Brain microvascular endothelial cell (primary cell): ENCODE results near the gene PPP1R36.
"Not testable (repeated sequence)": the region's sequence is repeated elsewhere in the genome, so short reads cannot be mapped to it uniquely, and the experiment has no call there.

Experiments
- DNase-seq: peaks from one replicate; pipeline ENCODE4 v3.0.0-alpha.2; 2020
- H3K27ac ChIP-seq: fragments of 250-450 bp; sonication (Bioruptor Pico); 2 replicates; pipeline ENCODE4 v1.5.1; 2020; ENCODE audit warnings: mild to moderate bottlenecking, moderate library complexity
- H3K27me3 ChIP-seq: fragments of 250-450 bp; sonication (Bioruptor Pico); replicated peaks from 2 replicates; pipeline ENCODE4 v1.5.1; 2020; ENCODE audit warnings: mild to moderate bottlenecking
- H3K36me3 ChIP-seq: fragments of 250-450 bp; sonication (Bioruptor Pico); replicated peaks from 2 replicates; pipeline ENCODE4 v1.5.1; 2020; ENCODE audit warnings: mild to moderate bottlenecking
- H3K4me3 ChIP-seq: 2 replicates; pipeline ENCODE4 v1.5.1; 2011; ENCODE audit warnings: low read depth, mild to moderate bottlenecking, control low read depth, low read length, moderate library complexity
- in situ Hi-C: cut with HindIII; loops from 2 replicates; pipeline ENCODE4 v1.10.0; 2017; ENCODE audit warnings: low sequenced_read_pairs, low pct_ligation_motif_present
- TF ChIP-seq, protein P1 (sequence below): IDR thresholded peaks from 2 replicates; pipeline ENCODE4 v1.5.1; 2011; ENCODE audit warnings: low read depth, mild to moderate bottlenecking, moderate library complexity, low read length, control low read depth, inconsistent platforms; ENCODE audit errors: missing control alignments

Gene PPP1R36

GRCh38 chr14:64569138-64569631 lies 19.4 kb downstream of the PPP1R36 start:
- Histone ChIP-seq H3K27ac (no peak overlapping the region), H3K27me3 (no peaks in the 10 kb centered on the region), H3K4me3 (no peak overlapping the region), H3K36me3 (no peaks in the 10 kb centered on the region)
- in situ Hi-C loops = no loop called here
- peak; percentile 62 for DNase-seq
- TF ChIP-seq, protein P1, sequence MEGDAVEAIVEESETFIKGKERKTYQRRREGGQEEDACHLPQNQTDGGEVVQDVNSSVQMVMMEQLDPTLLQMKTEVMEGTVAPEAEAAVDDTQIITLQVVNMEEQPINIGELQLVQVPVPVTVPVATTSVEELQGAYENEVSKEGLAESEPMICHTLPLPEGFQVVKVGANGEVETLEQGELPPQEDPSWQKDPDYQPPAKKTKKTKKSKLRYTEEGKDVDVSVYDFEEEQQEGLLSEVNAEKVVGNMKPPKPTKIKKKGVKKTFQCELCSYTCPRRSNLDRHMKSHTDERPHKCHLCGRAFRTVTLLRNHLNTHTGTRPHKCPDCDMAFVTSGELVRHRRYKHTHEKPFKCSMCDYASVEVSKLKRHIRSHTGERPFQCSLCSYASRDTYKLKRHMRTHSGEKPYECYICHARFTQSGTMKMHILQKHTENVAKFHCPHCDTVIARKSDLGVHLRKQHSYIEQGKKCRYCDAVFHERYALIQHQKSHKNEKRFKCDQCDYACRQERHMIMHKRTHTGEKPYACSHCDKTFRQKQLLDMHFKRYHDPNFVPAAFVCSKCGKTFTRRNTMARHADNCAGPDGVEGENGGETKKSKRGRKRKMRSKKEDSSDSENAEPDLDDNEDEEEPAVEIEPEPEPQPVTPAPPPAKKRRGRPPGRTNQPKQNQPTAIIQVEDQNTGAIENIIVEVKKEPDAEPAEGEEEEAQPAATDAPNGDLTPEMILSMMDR = no peak

DNA sequence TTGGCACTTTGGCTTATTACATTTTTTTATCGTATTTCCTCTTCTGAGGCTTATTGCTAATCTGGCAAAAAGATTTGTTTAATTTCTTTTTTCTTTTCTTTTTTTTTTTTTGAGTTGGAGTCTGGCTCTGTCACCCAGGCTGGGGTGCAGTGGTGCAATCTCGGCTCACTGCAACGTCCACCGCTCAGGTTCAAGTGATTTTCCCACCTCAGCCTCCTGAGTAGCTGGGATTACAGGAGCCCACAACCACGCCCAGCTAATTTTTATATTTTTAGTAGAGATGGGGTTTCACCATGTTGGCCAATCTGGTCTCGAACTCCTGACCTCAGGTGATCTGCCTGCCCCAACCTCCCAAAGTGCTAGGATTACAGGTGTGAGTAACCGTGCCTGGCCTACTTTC lies 19.9 kb downstream of the PPP1R36 start:
- H3K36me3 ChIP-seq, H3K4me3 ChIP-seq, H3K27me3 ChIP-seq, H3K27ac ChIP-seq, in situ Hi-C loops, DNase-seq: not testable (repeated sequence)

- no peaks in the 10 kb centered on the region for H3K27me3 ChIP-seq
- no peak overlapping the region for H3K4me3 ChIP-seq
- TF ChIP-seq, protein P1 = no peak
- no peak overlapping the region for H3K27ac ChIP-seq
- no peaks in the 10 kb centered on the region for H3K36me3 ChIP-seq
- in situ Hi-C loops = no loop called here
- no peak for DNase-seq
These were observed 22.8 kb downstream of the PPP1R36 start for GRCh38 chr14:64572386-64573104.

- TF ChIP-seq, protein P1 = no peak
- Histone ChIP-seq H3K27ac (no peak overlapping the region), H3K36me3 (no peaks in the 10 kb centered on the region), H3K27me3 (no peaks in the 10 kb centered on the region), H3K4me3 (no peak overlapping the region)
- no peak for DNase-seq
- in situ Hi-C loops = no loop called here
These were observed 23.3 kb downstream of the PPP1R36 start for GRCh38 chr14:64573109-64573508.

DNA sequence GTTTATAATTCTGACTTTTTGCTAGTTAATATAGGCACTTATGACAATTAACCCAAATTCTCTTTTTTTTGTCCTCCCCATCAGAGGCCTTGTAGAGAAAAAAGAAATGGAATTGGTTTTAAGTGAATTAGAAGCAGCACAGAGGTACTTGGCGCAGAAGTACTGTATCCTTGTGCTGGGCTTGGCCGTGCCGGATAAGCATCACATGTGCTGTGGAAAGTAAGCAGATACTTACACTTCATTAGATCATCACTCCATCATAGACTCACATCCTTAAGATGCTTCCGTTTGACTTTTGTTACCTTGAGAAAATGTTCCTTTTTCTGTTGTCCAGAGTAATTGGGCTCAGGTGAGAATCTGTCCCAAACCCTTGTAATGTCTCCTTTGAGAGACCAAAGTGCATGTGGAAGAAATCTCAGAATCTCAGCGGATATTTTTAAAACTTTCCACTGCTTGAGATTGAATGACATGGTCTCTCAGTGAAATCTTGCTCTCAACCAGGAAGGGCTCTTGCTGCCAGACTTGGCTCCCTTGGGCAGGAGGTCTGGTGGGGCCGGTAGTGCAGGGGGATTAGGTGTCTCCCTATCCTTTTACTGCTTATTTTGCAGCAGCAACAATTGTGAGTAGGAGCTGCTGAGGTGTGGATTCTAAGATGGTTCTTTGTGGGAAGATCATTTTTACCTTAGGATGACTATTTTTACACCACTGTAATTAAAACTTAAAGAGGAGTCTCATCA lies 24.8 kb downstream of the PPP1R36 start:
- Histone ChIP-seq H3K36me3 (no peaks in the 10 kb centered on the region), H3K27ac (no peak overlapping the region), H3K4me3 (no peak overlapping the region), H3K27me3 (no peaks in the 10 kb centered on the region)
- TF ChIP-seq, protein P1 = no peak
- DNase-seq = no peak
- in situ Hi-C loops = no loop called here

DNA sequence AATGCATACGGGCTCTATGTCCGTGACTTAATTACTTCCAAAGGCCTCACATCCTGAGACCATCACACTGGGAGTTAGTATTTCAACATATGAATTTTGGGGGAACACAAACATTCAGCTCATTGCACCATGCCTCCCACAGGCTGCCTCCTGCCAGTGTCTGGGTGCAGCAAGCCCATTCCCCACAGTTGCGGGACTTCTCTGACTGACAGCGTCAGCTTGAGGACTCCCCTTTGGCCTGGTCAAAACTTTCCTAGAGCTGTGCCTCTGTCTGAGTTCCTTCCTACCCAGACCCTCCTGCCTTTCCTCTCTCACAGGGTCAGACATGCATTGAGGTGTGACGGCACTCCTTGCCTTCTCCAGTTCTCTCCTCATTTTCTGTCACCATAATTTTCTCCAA lies 27.4 kb downstream of the PPP1R36 start:
- Histone ChIP-seq H3K27me3 (no peaks in the 10 kb centered on the region), H3K36me3 (no peaks in the 10 kb centered on the region), H3K27ac (no peak overlapping the region), H3K4me3 (no peak overlapping the region)
- in situ Hi-C loops = no loop called here
- TF ChIP-seq, protein P1 = no peak
- no peak for DNase-seq
